ENCODE data around the gene PEAK3.

- TF ChIP-seq CTCF (IDR thresholded peaks at IDR 0.05; ENCODE audit: low read length) (no peak), EZH2 (IDR thresholded peaks at IDR 0.05; ENCODE audit: borderline replicate concordance, low read length) (no peak)
These were observed 47.0 kb downstream of the PEAK3 start for GRCh38 chr19:2234996-2235380.

Measured in OCI-LY1 (cell line).